Myocyte (in vitro differentiated cells): ENCODE measurements around the gene VSTM5. TPM values are rescaled to one million over a fixed set of nuclear protein-coding genes. Genes with fewer than 3 reads are reported as not detected.

Source experiments
- DNase-seq: peaks from one replicate; pipeline ENCODE4 v3.0.0-alpha.2; 2012; ENCODE audit warnings: low read depth
- total RNA-seq: library from RNA; depleted of rRNA; stranded (reverse); fragments of >200 nt; gene quantifications from 2 replicates; pipeline ENCODE4 v1.2.3, GENCODE V29; 2014

Gene VSTM5
- total RNA-seq, 1 donor from 2014 or later = not detected

GRCh38 chr11:93843906-93844305 is 6.5 kb downstream of the VSTM5 start:
- DNase-seq = no peak

GRCh38 chr11:93842461-93842860 is 8.0 kb downstream of the VSTM5 start:
- peak; percentile 26 for DNase-seq

- no peak for DNase-seq
Measured at GRCh38 chr11:93842034-93842433, 8.4 kb downstream of the VSTM5 start.

- no peak for DNase-seq
Measured at GRCh38 chr11:93841446-93841845, 9.0 kb downstream of the VSTM5 start.

GRCh38 chr11:93840981-93841380 is 9.4 kb downstream of the VSTM5 start:
- DNase-seq = no peak

GRCh38 chr11:93840180-93840579 is 10.2 kb downstream of the VSTM5 start:
- no peak for DNase-seq

GRCh38 chr11:93838967-93839366 is 11.5 kb downstream of the VSTM5 start:
- DNase-seq = no peak

GRCh38 chr11:93832780-93833179 is 17.6 kb downstream of the VSTM5 start:
- DNase-seq = no peak

GRCh38 chr11:93831343-93832127 is 18.9 kb downstream of the VSTM5 start:
- DNase-seq = no peak

GRCh38 chr11:93829598-93829997 is 20.8 kb downstream of the VSTM5 start:
- DNase-seq = no peak

GRCh38 chr11:93827363-93827762 is 23.1 kb downstream of the VSTM5 start:
- DNase-seq = no peak

- no peak for DNase-seq
Measured at GRCh38 chr11:93823210-93823609, 27.2 kb downstream of the VSTM5 start.

GRCh38 chr11:93822359-93822758 is 28.1 kb downstream of the VSTM5 start:
- peak; percentile 14 for DNase-seq

- no peak for DNase-seq
Measured at GRCh38 chr11:93821617-93822016, 28.8 kb downstream of the VSTM5 start.

- DNase-seq = no peak
Measured at GRCh38 chr11:93820847-93821246, 29.6 kb downstream of the VSTM5 start.

- DNase-seq = no peak
Measured at GRCh38 chr11:93819966-93820695, 30.3 kb downstream of the VSTM5 start.

- peak; percentile 4 for DNase-seq
Measured at GRCh38 chr11:93817426-93818348, 32.7 kb downstream of the VSTM5 start.

- DNase-seq = no peak
Measured at GRCh38 chr11:93814966-93815633, 35.3 kb downstream of the VSTM5 start.

- no peak for DNase-seq
Measured at GRCh38 chr11:93813974-93814373, 36.4 kb downstream of the VSTM5 start.

- no peak for DNase-seq
Measured at GRCh38 chr11:93807980-93808379, 42.4 kb downstream of the VSTM5 start.

- DNase-seq = no peak
Measured at GRCh38 chr11:93804879-93805278, 45.5 kb downstream of the VSTM5 start.
